Neural progenitor cell (in vitro differentiated cells): ENCODE data around the gene ETFA.

ENCODE experiments used
- CTCF ChIP-seq: fragments of 200-600 bp; sonication (generic); IDR thresholded peaks from 2 replicates; pipeline ENCODE4 v1.5.1; 2017; ENCODE audit warnings: antibody characterized with exemption, mild to moderate bottlenecking
- EZH2 ChIP-seq: fragments of 200-600 bp; sonication (generic); IDR thresholded peaks from 2 replicates; pipeline ENCODE4 v1.6.1; 2017; ENCODE audit warnings: antibody characterized with exemption, mild to moderate bottlenecking, moderate library complexity
- EZH2phosphoT487 ChIP-seq: fragments of 200-600 bp; sonication (generic); IDR thresholded peaks from 2 replicates; pipeline ENCODE4 v1.6.1; 2017; ENCODE audit warnings: antibody characterized with exemption

GRCh38 chr15:76286271-76286879, 24.9 kb downstream of the ETFA start:
- TF ChIP-seq CTCF (no peak), EZH2 (no peak), EZH2phosphoT487 (no peak)
